HL-60 (cell line): ENCODE measurements around the gene GNAS.

ENCODE experiments used
- GABPA ChIP-seq: IDR thresholded peaks from 2 replicates; pipeline ENCODE4 v1.6.1; 2012; ENCODE audit warnings: low read depth
- POLR2AphosphoS5 ChIP-seq: IDR thresholded peaks from 2 replicates; pipeline ENCODE4 v1.6.1; 2012; ENCODE audit warnings: low read depth
- TF ChIP-seq, protein P1 (sequence below): IDR thresholded peaks from one replicate; pipeline ENCODE4 v1.5.1; 2011; ENCODE audit warnings: low read length, control low read depth, inconsistent platforms; ENCODE audit not compliant: insufficient read depth

DNA sequence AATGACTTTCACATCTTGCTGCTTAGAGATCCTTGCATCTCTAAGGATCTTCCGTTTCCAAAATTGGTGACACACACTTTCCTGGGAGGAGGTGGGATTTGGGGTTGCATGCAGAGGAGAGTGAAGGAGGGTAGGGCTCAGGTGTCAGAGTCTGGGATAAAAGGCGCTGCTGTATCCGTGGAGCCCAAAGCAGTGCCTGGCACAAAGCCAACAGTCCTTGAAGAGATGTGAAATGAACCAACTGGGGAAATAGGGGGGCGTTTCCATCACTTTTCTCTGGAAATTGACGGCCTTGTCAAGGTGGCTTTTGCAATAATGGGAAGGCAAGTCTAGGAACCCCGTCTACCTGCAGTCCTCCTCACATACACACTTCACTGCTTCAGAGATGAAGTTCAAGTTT, 69.0 kb downstream of the GNAS start:
- TF ChIP-seq POLR2AphosphoS5 (no peak), GABPA (no peak)
- TF ChIP-seq, protein P1, sequence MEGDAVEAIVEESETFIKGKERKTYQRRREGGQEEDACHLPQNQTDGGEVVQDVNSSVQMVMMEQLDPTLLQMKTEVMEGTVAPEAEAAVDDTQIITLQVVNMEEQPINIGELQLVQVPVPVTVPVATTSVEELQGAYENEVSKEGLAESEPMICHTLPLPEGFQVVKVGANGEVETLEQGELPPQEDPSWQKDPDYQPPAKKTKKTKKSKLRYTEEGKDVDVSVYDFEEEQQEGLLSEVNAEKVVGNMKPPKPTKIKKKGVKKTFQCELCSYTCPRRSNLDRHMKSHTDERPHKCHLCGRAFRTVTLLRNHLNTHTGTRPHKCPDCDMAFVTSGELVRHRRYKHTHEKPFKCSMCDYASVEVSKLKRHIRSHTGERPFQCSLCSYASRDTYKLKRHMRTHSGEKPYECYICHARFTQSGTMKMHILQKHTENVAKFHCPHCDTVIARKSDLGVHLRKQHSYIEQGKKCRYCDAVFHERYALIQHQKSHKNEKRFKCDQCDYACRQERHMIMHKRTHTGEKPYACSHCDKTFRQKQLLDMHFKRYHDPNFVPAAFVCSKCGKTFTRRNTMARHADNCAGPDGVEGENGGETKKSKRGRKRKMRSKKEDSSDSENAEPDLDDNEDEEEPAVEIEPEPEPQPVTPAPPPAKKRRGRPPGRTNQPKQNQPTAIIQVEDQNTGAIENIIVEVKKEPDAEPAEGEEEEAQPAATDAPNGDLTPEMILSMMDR, result no peak
